Measurements from ENCODE around the gene KLHDC10.
"Not testable (repeated sequence)": the region's sequence is repeated elsewhere in the genome, so short reads cannot be mapped to it uniquely, and the experiment has no call there.

Gene KLHDC10

DNA sequence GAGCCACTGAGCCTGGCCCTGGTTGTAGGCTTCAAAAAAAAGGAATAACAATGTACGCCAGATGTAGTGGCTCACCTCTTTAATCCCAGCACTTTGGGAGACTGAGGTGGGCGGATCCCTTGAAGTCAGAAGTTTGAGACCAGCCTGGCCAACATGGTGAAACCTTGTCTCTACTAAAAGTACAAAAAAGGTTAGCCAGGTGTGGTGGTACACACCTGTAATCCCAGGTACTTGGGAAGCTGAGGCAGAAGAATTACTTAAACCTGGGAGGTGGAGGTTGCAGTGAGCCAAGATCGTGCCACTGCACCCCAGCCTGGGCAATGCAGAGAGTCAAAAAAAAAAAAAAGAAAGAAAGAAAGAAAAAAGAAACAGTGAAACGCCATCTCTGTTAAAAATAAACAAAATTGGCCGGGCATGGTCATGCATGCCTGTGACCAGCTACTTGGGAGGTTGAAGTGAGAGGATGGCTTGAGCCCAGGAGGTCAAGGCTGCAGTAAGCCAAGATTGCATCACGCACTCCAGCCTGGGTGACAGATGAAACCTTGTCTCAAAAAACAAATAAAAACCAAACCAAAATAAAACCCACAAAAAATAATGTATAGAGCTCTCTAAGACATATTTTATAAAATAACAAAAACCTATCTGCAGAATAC is 4.7 kb upstream of the KLHDC10 start:
- no peak overlapping the region for H3K4me3 ChIP-seq (ENCODE audit: low read depth, low read length)
- DNase-seq (ENCODE audit: low read depth): no peak
- TF ChIP-seq, protein P1, sequence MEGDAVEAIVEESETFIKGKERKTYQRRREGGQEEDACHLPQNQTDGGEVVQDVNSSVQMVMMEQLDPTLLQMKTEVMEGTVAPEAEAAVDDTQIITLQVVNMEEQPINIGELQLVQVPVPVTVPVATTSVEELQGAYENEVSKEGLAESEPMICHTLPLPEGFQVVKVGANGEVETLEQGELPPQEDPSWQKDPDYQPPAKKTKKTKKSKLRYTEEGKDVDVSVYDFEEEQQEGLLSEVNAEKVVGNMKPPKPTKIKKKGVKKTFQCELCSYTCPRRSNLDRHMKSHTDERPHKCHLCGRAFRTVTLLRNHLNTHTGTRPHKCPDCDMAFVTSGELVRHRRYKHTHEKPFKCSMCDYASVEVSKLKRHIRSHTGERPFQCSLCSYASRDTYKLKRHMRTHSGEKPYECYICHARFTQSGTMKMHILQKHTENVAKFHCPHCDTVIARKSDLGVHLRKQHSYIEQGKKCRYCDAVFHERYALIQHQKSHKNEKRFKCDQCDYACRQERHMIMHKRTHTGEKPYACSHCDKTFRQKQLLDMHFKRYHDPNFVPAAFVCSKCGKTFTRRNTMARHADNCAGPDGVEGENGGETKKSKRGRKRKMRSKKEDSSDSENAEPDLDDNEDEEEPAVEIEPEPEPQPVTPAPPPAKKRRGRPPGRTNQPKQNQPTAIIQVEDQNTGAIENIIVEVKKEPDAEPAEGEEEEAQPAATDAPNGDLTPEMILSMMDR (IDR thresholded peaks at IDR 0.05; ENCODE audit: low read depth, low read length, missing control alignments): no peak

DNA sequence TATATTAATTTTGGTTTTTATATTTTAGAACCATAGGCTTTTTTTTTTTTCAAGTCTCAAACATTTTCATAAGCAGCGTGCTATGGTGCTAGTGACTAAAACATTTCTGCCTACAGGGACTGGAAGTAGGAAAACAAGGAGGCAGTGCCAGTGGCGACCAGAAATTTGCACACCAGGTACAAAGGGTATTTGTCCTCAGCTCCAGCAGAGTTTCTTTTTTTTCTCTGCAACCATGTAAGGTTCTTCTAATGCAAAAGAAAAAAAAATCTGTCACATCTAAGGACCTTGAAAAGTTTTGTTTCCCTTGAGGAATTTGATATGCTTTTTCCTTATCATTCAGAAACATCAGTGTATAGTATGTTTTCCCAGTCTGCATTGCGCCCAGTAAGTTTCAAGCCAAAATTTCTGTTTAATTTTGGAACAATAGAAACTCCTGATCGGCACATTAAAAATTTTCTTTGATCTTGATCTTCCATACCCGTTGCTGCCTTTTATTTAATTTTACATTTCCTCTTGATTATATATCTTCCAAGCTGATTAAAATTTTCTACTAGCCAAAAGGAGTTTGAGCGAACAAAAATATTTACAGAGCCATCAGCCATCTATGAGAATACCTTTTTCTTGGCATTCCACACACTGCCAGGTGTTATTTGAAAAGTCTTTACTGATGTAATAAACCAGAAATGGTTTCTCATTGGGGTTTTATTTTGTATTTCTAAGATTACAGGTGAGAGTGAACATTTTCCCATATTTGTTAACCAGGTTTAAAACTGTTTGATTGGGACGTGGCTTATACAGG is 956 bp upstream of the KLHDC10 start:
- peak overlapping the region; percentile 69 for H3K4me3 ChIP-seq (ENCODE audit: low read depth, low read length)

DNA sequence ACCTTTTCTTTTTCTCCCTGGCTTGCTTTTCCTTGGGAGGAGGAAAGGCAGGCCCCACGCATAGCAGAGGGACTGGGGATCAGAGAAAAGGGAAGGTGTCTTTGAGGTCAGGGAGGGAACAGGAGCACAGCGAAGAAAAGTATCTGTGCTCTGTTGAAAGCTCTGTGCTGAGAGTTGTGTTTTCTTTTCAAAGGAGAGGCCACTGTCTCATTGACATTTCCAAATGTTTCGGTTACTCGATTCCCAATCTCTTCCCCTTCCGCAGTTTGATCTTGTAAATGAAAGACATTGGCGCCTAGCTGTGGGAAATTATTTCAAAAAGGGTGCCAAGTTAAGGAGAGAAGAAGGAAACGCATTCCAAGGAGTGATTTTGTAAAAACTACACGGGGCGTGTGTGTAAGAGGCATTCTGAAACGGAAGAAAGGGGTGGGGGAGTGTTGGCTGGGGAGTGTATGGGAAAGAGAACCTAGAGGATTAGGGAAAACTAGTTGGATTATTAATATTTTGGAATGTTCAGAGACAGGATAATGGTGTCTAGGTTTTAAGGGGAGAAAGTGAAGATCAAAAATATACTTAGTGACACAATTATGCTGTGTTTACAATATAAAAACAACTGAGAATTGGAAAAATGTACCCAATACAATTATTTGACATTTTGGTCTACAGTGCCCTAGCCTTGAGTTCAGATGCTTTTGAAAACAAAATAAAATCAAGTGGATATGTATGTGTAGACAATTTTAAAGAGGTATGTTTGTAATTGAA is 708 bp downstream of the KLHDC10 start:
- H3K4me3 ChIP-seq (ENCODE audit: low read depth, low read length): peak overlapping the region; percentile 86
- DNase-seq (ENCODE audit: low read depth): no peak
- TF ChIP-seq, protein P1 (IDR thresholded peaks at IDR 0.05; ENCODE audit: low read depth, low read length, missing control alignments): no peak

More for the DNA sequence above, 956 bp upstream of the KLHDC10 start:
- no peak for DNase-seq (ENCODE audit: low read depth)
- TF ChIP-seq, protein P1 (IDR thresholded peaks at IDR 0.05; ENCODE audit: low read depth, low read length, missing control alignments): no peak

DNA sequence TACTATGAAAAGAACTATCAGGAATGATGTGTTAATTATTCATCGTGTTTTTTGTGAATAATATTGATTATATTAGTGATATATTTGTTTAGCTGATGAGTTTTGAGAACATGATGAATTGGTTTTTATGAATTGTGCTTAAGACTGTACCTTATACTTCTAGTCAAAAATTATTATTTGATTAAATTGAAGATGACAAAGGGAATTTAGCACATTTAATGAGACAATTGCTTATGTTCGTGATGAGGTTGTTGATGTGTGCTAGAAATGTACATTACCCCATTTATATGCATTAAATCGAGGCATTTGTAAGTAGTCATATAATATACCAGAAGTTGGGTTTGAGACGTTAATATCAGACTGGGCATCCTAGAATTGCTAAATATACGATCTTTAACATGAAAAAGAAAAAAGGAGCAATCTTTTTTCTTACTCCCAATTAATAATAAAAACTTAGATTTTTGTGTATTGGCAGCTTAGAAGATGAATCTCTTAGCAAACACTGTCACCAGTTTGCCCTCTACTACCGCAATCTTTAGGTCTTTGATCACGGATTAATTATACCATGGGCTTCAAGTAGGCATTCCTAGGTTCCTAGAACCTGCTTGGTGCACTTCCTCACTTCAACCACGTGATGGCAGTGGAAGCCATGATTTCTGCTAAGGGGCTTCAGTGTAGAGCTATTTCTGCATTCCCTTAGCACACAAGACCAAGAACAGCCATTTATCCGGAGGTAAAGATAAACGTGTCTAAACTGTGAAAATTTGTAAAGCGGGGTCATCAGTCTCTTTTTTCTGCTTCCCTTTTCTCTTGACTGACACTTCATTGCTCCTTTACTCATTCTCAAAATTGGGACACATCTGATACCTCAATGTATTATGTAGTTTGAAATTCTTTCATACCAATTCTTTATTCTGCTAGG is 1.6 kb downstream of the KLHDC10 start:
- DNase-seq (ENCODE audit: low read depth): peak; percentile 68
- peak overlapping the region; percentile 6; the same call in 1 of the 2 replicates for H3K4me3 ChIP-seq (ENCODE audit: low read depth, low read length)
- TF ChIP-seq, protein P1 (IDR thresholded peaks at IDR 0.05; ENCODE audit: low read depth, low read length, missing control alignments): peak; percentile 93

DNA sequence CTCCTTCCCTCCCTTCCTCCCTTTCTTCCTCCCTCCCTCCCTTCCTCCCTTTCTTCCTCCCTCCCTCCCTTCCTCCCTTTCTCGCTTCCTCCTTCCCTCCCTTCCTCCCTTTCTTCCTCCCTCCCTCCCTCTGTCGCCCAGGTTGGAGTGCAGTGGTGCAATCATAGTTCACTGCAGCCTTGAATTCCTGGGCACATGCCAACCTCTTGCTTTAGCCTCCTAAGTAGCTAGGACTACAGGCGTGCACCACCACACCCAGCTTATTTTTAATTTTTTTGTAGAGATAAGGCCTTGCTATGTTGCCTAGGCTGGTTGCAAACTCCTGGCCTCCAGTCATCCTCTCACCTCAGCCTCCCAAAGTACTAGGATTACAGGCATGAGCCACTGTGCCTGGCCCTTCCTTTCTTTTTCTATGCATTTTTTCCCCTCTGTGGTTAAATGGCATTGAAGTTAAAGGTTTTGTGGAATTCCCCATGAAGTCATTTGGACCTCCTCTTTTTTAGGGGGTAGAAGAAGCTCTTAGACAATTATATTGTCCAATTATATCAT is 9.6 kb downstream of the KLHDC10 start:
- H3K4me3 ChIP-seq (ENCODE audit: low read depth, low read length): no peak overlapping the region
- TF ChIP-seq, protein P1 (IDR thresholded peaks at IDR 0.05; ENCODE audit: low read depth, low read length, missing control alignments): no peak
- DNase-seq (ENCODE audit: low read depth): no peak

DNA sequence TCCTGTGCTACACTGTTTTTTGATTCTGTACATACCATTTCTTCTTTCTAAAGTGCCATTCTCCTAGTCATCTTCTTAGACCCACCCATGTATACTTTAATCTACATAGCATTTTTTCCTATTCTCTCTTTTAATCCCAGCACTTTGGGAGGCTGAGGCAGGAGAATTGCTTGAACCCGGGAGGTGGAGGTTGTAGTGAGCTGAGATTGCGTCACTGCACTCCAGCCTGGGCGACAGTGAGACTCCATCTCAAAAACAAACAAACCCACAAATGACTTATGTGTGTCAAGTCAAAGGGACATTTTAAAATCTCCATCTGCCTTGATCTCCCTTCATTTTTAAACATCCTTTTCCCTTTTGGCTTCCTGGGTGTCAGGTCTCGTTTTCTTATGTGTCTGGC is 13.2 kb downstream of the KLHDC10 start:
- DNase-seq (ENCODE audit: low read depth); H3K4me3 ChIP-seq (ENCODE audit: low read depth, low read length): not testable (repeated sequence)
